ENCODE results near the gene ATP6V1G3.
"Not testable (repeated sequence)": the region's sequence is repeated elsewhere in the genome, so short reads cannot be mapped to it uniquely, and the experiment has no call there.

ATP6V1G3 gene, protein sequence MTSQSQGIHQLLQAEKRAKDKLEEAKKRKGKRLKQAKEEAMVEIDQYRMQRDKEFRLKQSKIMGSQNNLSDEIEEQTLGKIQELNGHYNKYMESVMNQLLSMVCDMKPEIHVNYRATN

DNA sequence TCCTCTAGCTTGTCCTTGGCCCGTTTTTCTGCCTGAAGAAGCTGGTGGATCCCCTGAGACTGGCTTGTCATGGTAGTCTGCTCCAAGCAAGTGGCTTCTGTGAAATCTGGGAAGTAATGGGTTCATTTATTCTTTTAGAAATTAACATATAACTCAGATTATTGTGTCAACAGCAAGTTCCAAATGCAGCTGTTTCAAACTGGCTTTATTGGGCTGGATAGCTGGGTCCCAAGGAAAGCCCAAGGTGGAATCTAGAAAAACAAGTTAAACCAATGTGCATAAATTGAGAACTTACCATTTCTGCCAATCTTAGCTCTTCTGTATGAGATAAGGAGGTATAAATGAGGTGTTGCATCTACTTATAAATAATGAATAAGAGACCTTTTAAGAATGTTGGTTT is at the start of gene ATP6V1G3:
ATP6V1G3 (minus strand) TSS at position 101 of the 400 bp plus-strand sequence; CDS start at position 71, 30 bp downstream.
- no peak for DNase-seq (ENCODE audit: low spot score)

DNA sequence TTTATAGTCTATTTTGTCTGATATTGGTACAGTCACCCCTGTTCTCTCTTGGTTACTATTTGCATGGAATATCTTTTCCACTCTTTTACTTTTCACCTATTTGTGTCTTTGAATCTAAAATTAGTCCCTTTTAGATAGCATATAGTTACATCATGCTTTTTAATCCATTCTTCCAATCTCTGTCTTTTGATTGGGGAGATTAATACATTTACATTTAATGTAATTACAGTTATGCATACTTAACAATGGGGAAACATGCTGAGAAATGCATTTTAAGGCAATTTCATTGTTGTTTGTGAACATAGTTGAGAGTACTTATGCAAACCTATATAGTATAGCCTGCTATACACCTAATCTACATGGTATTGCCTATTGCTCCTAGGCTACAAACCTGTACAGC is 48.4 kb upstream of the ATP6V1G3 start:
- DNase-seq (ENCODE audit: low spot score) = no peak

DNA sequence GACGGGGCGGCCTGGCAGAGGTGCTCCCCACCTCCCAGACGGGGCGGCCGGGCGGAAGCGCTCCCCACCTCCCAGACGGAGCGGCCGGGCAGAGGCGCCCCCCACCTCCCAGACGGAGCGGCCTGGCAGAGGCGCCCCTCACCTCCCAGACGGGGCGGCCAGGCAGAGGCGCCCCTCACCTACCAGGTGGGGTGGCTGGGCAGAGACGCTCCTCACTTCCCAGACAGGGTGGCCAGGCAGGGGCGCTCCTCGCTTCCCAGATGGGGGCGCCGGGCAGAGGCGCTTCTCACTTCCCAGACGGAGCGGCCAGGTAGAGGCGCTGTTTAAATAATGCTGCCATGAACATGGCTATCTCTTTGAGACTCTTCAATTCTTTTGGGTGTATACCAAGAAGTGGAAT is 43.7 kb upstream of the ATP6V1G3 start:
- no peak for DNase-seq (ENCODE audit: low spot score)

DNA sequence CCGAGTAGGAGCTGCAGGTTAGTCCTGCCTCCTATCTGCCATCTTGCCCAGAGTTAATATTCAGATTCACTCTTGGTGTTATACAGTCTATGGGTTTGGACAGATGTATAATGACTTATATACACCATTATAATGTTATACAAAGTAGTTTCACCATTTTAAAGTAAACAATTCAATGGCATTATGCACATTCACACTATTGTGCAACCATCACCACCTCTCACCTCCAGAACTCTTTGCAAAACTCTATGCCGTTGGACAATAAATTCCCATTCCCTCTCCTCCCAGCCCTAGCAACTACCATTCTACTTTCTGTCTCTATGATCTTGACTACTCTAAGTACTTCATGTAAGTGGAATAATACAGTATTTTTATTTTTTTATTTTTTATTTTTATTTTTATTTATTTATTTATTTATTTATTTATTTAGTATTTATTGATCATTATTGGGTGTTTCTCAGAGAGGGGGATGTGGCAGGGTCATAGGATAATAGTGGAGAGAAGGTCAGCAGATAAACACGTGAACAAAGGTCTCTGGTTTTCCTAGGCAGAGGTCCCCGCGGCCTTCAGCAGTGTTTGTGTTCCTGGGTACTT is 42.8 kb upstream of the ATP6V1G3 start:
- DNase-seq (ENCODE audit: low spot score) = not testable (repeated sequence)

DNA sequence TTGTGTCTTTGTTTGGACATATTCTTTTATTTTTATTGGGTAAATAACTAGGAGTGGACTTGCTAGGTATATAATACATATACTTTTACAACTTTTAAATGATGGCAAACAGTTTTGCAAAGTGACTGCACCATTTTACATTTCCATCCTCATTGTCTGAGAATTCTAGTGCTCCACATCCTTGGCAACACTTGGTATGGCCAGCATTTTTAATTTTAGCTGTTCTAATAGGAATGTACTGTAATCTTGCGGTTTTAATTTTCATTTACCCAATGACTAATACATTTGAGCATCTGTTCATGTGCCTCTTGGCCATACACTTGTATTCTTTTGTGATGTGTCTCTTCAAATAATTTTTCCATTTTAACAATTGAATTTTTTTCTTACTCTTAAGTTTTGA is 37.0 kb upstream of the ATP6V1G3 start:
- DNase-seq (ENCODE audit: low spot score) = no peak

DNA sequence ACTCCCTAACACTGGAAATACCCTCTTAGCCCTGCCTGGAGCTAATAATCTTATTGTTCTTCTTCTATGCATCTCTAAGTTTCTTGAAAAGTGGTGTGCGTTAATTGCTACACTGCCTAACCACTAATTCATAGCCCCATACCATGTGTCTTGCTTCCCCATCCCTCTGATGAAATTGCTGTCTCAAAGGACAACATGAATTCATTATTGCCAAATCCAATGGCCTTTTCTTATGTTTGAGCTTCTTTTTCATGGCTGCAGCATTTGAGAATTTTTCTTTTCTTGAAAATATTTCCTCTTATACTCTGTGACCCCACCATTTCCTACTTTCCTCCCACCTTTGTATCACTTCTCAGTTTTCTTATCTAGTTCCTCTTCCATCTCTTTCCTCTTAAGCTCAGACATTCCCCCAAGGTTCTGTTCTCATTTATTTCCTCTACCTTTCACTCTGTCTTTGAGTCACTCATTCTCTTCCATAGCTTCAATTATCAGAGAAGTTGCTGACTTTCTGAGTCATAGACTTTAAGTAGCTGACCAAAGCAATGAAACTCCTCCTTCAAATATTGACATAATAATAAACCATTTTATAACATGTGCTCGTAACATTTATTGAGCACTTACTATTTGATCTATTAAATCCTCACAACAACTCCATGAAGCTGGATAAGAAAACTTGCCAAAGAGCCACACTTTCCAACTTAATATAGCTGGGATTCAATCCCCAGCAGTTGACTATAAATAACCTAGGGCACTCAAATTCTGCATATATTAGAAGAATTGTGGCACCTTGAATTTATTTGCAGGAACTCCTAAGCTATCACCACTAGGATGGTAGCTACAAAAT is 35.5 kb upstream of the ATP6V1G3 start:
- no peak for DNase-seq (ENCODE audit: low spot score)

DNA sequence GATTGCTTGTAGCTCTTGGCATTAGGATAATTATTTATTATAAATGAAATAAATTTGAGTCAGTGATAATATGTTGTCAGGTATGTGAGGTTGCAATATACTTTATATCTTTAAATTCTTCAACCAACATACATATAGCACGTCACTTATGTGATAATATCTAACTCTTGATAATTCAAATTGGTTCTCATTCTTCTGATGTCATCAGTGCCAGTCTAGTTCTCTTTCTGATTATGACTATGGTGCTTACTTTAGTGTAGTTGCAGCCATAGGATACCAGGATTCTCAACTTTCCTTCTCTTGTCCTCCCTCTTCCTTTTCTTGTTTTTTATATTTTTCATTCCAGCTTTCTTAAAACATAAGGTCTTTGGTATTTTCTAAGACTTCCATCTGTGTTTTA is 34.8 kb upstream of the ATP6V1G3 start:
- DNase-seq (ENCODE audit: low spot score) = no peak

DNA sequence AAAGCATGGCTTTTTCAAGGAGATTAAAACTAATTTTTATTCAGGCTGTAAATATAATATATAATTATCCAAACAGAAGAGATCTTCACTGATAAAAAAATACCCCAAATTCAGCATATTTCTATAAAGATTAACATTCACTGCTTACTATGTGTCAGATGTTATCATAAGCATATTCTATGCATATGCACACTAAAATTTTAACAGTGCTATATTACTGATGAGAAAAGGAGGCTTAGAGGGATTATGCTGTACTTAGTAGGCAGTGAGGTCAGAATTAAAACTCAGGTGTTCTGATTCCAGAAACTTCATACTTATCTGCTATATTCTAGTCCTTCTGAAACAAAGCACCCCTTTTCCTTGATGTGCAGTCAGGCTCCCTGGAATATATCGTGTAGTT is 33.8 kb upstream of the ATP6V1G3 start:
- no peak for DNase-seq (ENCODE audit: low spot score)

DNA sequence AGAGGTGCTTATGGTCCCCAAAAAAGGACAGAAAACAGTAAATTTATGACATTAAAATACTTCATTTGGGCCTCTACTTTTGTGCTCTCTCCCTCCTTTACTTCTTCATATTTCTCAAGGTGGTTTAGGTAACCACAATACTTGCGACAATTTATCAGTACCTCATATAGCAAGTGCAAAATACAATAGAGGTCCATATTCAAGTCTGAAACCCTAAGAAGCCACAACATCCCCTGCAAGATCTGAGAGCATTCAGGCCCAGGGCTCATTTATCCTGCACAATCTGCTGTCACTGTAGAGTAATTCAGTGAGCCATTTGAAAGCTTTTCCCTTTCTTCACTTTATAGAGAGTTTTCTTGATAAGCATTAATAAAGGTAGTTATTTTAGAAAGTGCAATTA is 24.2 kb upstream of the ATP6V1G3 start:
- no peak for DNase-seq (ENCODE audit: low spot score)

DNA sequence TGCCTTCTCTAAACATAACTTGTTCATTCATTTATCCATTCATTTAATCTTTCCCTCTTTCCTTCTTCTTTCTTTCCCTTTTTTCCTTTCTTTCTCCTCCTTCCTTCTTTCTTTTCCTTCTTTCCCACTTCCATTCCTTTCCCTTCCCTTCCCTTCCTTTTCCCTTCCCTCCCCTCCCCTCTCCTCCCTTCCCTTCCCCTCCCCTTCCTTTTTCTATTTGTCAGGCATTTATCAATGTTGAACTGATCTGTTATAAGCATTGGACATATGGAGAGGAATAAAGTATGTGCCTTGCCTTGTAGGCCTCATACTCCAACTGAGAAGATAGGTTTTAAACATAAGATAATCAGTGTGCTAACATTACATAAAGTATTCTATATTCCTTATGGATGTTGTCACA is 23.7 kb upstream of the ATP6V1G3 start:
- DNase-seq (ENCODE audit: low spot score) = no peak

DNA sequence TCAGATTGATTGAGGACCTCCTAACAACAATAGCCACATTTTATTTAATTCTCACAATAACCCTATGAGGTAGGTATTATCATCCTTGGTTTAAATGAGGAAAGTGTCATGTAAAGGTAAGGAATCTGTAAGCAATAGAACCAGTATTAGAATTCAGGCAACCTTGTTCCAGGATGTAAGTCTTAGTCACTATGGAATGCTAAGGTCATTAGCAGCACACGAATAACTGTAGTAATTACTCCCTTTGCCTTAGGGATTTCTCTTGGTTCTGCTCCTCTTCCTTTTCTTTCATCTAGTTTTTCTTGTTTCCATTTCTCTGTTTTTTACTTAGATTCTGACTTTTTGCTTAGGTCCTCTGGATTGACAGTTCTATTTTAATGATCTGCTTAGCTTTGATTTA is 23.1 kb upstream of the ATP6V1G3 start:
- peak; percentile 13 for DNase-seq (ENCODE audit: low spot score)

DNA sequence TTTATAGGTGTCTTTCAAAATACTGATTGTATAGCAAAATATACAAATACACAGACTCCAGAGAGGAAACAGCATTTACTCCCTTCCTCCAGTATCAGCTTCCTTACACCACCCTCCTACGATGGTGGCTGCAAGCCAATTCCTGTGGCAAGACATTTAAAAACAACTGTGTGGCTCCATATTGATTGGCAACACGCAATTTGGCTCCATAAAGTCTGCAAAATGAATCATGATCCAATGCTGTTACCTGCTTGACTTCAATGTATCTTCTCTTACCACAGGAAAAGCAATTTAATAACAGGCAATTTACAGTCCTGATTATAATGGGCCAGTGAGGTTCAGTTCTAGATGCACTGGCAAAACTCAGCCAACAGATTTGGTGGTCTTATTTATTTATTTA is 19.7 kb upstream of the ATP6V1G3 start:
- no peak for DNase-seq (ENCODE audit: low spot score)

DNA sequence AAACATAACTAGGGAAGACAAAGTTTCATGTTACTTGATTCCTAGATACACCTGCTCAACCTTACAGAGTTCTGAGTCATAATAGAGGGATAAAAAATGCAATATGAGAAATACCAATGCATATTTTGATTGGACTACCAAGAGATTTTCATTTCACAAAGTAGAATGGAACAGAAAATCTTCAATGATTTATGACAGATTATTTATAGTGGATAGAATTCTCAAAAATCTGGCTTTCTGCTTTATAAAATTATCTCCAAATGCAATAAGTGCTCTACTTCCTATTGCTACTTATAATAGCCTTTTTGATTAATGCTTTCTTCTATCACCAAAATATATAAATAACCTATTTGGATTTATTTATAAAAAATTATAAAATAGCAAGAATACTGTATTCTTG is 18.9 kb upstream of the ATP6V1G3 start:
- no peak for DNase-seq (ENCODE audit: low spot score)

DNA sequence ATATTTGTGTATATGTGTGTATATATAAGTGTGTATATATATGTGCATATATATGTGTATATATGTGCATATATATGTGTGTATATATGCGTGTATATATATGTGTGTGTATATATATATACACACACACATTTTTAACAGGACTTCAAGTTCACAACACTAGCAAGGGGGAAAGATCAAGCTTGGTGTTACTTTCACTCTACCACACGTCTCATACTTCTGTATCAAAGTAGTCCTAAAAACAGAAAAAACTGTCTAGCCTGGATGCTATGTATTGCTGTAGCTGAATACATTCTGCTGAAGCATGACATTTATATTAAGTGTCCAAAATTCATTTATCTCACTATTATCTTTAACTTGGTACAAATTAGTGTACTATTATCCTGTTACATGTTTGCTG is 17.9 kb upstream of the ATP6V1G3 start:
- no peak for DNase-seq (ENCODE audit: low spot score)

DNA sequence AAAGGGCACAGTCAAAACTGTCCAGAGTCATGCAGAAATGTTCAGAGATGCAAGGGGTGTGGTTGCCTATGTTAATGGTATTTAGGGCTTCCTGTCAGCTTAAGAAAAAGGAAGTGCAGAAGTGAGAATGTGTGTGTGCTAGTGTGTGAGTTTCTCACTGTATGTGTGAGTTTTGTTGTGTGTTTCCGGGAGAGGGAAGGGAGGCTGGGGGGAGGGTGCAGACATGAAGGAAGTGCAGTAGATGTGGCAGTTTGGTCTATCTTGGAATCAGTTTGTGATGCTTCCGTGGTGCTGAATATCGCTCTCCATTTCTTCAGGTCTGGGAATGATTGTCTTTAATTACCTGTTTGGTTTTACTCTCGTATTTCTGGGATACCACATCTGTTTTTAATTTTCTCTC is 16.5 kb upstream of the ATP6V1G3 start:
- DNase-seq (ENCODE audit: low spot score) = no peak

DNA sequence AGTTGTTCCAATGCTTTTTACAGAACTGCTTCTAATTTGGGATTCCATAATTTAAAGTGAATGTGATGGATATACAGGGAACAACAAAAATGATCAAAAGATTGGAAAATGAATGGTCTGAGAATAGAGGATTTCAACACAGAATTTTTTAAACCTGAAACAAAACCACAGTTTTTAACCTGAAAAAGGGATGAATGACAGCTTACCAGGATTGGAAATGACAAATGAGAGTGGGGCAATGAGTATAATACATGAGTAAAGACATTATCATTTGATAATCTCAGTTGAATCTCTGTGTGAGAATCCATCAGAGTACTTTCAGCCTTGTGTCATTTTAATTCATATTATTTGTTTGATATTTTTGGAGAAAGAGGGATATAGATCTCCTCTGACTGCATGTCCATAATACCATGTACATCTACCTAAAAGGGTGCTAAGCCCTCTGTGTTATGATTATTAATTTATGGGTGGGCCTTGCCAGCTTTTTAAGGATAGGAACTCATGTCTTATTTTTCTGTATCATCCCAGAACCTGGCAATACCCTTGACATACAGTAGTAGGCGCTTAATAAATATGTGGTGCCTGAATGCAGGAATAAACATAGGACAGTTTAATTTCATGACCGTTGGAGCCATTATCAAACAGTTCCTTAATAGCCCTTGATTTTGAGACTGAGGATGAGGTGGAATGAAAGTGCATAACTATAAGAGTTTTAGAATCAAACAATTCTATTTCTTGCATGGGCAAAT is 12.4 kb upstream of the ATP6V1G3 start:
- DNase-seq (ENCODE audit: low spot score) = no peak

DNA sequence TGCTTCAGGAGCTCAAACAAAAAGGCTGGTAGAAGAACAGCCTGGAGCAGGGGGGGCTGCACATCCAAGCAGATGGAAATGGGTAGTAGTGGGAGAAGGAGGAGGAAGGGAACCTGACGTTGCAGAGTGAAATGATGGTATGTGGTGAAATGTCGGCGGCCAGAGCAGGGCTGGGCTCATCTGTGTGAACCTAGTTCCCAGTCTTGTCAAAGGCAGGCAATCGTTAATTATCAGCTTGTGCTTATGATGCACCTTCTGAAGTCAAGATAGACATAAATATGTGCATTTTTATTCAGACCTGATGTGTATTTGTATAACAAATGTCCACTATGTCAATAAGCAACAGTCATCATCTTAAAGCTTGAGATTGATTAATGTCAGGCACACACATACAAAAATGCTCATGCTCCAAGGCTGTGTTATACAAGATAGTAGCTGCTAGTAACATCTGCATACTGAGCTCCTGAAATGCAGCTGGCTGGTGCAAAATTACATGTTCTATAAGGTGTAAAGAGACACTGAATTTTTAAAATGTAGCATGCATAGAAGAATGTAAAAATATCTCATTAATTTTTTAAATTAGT is 10.6 kb upstream of the ATP6V1G3 start:
- DNase-seq (ENCODE audit: low spot score) = no peak

DNA sequence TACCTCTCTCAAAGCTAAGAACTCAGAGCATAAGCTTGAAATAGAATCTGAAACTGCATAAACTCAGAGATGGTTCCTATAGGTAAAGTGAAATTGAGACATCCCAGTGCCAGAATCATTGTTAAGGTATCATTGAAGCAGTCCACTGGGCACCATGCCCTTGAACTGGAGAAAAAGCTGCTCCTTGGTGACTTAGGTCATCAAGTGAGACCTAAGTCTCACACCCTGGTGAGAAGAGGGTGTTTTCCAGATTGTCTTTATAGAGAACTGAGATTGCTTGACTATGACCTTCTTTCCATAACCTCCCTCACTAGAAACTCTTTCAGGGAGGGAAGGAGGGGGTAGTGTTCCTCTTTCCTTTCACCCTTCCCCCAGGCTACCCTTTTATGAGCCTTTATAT is 9.4 kb upstream of the ATP6V1G3 start:
- DNase-seq (ENCODE audit: low spot score) = no peak

DNA sequence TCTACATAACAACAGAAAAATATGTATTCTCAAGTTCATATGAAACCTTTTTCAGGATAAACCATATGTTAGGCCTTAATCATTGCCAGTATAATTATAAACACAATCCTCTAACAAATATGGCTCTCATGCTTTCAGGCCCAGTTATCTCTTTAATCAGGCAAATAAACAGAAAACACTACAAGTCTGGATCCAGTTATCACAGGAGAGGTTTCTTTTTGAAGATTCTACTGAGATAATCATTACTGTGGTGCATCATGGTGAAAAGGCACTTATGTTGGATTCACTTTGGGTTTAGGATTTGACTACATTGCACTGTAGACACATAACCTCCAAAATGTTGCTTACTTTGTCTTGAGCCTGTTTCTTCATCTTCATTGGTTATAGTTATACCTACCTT is 8.4 kb upstream of the ATP6V1G3 start:
- no peak for DNase-seq (ENCODE audit: low spot score)

DNA sequence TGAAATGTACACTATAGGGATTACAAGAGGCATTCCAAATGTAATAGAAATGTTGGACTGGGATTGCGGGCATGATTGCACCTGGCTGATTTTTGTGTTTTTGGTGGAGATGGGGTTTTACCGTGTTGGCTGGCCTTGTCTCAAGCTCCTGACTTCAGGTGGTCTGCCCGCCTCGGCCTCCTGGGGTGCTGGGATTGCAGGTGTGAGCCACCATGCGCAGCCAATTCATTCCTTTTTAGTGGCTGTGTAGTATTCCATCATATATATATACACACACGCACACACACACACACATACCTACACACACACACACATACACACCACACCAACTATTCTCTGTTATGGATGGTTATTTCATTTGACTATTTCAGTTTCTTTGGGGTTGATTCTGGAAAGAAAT is 4.7 kb upstream of the ATP6V1G3 start:
- DNase-seq (ENCODE audit: low spot score) = no peak

DNA sequence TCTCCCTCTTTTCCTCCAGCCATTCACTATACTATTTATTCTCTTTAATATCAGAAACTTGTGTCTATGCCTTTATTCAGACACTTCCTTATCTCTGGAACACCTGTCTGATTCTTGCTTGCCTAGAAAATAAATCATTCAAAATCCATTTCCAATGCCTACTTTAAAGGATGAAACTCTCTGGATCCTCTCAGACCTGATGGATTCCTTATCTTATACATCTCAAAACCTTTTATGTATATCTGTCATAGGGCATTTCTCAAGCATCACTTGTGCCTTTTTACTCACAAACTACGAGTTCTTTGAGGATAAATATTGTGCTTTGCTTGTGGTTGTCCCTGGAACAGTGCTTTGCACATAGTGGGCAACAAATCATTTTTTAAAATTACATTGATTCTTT is 3.8 kb upstream of the ATP6V1G3 start:
- no peak for DNase-seq (ENCODE audit: low spot score)

DNA sequence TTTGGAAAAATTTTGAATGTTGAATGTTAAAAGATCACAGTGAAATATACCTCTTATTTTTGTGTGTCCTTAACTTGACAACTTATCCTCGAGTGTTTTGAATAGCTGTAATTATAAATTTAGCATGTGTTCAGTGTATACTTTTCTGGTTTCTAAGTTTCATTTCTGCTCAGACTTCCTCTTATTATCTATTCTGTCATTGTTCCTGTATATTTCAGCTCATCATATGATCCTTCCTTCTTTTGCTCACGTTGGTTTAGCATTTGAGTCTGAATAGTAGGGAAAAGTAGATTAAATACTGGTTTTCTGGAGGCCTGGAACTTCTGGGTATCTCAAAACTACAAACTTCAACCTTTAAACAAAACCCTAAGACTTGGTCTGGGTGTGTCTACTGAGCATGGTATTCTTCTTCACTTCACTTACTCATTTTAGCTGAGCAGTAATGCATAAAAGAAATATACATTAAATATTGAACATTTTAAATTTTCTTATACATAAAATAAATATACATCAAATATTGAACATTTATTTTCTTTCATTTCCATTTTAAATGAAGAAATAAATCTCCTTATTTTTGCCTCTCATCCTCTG is 3.3 kb upstream of the ATP6V1G3 start:
- DNase-seq (ENCODE audit: low spot score) = no peak
